Kasumi-1 (cell line): ENCODE measurements around the gene PCDHA5.

Experiments
- DNase-seq, 2 experiments: peaks; one replicate each; lab custom pipeline; 2025; lab: John Stamatoyannopoulos, UW

The PCDHA5 gene

DNA sequence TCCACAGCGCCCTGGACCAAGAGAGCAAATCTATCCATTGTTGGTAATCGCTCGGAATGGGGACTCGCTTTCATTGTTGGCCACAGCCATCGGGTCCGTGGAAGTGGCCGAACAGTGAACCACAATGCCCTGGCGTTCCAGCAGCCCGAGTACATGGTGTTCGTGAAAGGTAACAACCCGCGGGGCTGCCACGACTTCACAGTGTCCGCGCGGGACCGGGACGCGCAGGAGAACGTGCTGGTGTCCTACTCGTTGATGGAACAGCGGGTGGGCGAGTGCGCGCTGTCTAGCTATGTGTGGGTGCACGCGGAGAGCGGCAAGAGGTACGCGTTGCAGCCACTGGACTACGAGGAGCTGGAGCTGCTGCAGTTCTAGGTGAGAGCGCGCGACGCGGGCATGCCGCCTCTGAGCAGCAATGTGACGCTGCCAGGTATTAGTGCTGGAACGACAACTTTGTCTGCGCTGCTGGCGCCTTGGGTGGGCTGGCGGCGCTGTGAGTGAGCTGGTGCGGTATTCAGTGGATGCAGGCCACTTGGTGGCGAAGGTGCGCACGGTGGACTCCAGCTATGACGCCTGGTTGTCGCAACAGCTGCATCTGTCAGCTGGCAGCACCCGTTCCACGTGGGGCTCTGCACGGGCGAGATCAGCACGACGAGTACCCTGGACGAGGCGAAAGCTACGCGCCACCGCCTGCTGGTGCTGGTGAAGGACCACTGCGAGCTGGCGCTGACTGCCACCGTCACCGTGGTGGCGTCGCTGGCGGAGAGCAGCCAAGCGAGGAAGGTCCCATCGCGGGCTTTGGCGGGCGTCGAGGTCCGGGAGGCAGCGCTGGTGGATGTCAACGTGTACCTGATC is 41.3 kb downstream of the PCDHA5 start:
- DNase-seq = no peak

DNA sequence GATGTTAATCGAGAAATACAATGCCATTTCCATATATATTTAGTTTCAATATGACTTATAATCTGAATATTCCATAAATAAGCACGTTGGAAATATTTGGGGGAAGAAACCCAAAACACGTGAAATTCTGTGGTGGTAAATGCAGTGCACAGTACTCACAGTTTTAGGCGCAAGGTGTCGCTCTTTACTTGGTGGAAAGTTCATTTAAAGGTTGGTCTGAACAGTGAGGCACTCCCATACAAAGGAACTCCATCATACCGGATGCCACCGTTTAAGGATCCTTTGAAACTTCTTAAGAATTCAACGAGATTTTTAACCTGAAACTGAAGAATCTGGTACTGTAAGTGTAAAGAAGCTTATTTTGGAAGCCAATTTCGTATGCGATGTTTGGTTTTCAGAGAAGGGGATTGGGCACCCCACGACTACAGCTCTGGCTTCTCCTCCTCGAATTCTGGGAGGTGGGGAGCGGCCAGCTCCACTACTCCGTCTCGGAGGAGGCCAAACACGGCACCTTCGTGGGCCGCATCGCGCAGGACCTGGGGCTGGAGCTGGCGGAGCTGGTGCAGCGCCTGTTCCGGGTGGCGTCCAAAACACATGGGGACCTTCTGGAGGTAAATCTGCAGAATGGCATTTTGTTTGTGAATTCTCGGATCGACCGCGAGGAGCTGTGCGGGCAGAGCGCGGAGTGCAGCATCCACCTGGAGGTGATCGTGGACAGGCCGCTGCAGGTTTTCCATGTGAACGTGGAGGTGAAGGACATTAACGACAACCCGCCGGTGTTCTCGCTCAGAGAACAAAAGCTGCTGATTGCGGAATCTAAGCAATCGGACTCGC is 47.5 kb downstream of the PCDHA5 start, which contains the start of gene PCDHA11:
Gene PCDHA11, plus strand, starts transcription at position 237 of the 834 bp plus-strand sequence. Its CDS starts 147 bp downstream, at position 384.
- DNase-seq = no peak

DNA sequence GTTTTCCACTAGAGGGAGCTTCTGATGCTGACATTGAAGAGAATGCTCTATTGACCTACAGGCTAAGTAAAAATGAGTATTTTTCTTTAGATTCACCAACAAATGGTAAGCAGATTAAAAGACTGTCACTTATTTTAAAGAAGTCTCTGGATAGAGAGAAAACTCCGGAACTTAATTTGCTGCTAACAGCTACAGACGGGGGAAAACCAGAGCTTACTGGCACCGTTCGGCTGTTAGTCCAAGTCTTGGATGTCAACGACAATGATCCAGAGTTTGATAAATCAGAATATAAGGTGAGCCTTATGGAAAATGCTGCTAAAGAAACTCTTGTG is 48.1 kb downstream of the PCDHA5 start:
- DNase-seq = no peak

DNA sequence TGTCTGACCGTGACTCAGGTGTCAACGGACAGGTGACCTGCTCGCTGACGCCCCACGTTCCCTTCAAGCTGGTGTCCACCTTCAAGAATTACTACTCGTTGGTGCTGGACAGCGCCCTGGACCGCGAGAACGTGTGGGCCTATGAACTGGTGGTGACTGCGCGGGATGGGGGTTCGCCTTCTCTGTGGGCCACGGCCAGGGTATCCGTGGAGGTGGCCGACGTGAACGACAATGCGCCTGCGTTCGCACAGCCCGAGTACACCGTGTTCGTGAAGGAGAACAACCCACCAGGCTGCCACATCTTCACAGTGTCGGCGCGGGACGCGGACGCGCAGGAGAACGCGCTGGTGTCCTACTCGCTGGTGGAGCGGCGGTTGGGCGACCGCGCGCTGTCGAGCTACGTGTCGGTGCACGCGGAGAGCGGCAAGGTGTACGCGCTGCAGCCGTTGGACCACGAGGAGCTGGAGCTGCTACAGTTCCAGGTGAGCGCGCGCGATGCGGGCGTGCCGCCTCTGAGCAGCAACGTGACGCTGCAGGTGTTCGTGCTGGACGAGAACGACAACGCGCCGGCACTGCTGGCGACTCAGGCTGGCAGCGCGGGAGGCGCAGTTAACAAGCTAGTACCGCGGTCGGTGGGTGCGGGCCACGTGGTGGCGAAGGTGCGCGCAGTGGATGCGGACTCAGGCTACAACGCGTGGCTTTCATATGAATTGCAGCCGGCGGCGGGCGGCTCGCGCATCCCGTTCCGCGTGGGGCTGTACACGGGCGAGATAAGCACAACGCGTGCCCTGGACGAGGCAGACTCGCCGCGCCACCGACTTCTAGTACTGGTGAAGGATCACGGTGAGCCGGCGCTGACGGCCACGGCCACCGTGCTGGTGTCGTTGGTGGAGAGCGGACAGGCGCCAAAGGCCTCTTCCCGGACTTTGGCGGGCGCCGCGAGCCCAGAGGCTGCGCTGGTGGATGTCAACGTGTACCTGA is 49.1 kb downstream of the PCDHA5 start:
- no peak for DNase-seq
